GM12874 (cell line): ENCODE data around the gene CHN2.

Experiments used
- CTCF ChIP-seq: IDR thresholded peaks from 2 replicates; pipeline ENCODE4 v1.5.1; 2011; ENCODE audit warnings: low read depth, mild to moderate bottlenecking, control low read depth, low read length, moderate library complexity; ENCODE audit not compliant: insufficient read depth

The CHN2 gene

GRCh38 chr7:29408841-29409243 lies 214.3 kb downstream of the CHN2 start:
- TF ChIP-seq CTCF: peak; percentile 60; the same call in 1 of the 2 replicates

DNA sequence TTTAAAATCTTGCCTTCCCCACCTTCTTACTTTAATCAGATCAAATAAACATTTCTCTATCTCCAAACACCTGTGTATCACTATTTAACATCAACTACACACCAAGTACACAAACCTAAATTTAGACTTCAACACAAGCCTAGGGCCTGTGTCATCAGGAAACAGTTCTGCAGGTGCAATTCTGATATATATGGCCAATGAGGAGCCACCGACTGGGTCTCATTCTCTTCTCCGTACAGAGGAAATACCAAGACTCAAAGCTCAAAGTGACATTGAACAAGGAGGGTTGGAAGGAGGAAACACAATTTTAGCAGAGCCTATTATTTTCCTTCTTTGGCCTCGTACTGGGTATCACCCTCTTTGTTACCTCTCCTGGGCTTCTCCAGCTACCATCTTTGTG lies 216.4 kb downstream of the CHN2 start:
- TF ChIP-seq CTCF: no peak

DNA sequence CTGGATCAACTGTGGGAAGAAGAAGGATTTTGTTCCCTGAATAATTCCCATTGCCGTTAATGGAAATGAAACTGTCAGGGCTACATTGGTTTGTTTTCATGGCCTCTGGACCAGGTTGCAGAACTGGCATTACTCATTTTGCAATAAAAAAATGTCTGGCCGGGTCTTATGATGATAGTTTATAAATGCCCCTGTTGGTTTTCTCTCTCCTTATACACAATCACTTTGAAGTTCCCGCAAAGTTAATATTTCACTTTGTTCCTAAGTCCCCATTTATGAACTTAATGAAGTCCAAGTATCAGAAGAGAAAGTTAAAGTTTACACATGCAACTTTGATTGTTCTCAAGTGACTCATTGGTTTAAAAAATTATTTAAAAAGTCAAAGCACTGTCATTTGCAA lies 218.3 kb downstream of the CHN2 start:
- TF ChIP-seq CTCF: no peak

DNA sequence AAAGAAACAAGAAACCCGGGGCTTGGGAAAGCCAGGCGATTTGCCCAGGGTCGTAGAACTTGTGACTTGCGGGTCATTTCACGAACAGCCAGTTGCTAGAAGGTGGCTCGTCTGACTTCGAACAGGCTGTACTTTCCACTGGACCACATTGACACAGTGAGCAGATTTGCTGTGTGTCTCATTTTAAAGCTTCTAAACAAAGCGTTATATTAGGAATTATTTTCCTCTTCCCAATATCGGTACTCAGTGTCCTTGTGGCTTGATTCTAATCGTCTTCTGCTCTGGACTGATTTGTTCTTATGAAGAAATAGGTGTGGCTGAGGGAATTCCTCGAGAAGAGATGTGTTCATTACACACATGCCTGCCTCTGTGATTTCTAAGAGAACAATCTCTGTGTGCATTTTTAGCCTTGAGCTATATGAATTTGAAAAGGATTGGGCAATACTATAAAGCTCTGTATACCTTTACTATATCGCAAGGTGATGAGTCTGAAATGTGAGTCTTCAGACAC lies 219.1 kb downstream of the CHN2 start:
- no peak for TF ChIP-seq CTCF

- no peak for TF ChIP-seq CTCF
Measured at GRCh38 chr7:29414216-29414615, 219.6 kb downstream of the CHN2 start.

- TF ChIP-seq CTCF: no peak
Measured at GRCh38 chr7:29415215-29415614, 220.6 kb downstream of the CHN2 start.

DNA sequence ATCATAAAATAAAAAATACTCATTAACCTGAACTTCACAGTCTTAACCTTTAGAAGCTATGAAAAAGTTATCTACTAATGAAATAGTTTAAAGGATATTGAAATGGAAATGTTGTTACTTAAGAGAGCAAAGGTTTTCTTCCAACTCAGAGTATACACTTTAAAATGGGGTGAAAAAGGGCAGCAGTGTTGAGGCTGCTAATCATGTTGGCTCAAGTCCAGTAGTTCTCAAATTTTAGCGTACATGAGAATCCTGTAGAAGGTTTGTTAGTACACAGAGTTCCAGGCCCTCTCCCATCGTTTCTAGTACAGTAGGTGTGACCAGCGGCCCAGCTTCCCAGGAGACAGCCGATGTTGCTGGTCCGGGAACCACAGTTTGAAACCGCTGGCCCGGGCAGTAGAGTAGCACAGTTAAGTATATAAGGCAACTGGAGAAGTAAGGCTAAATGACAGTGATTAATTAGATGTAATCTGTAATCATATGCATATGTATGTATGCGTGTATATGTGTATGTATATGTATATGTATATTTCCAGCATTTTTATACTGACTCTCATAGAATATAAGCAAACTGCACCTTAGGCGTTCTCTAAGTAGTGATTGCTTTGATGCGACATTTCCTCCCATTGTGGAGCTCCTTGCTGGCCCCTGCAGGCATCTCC lies 221.8 kb downstream of the CHN2 start:
- no peak for TF ChIP-seq CTCF

DNA sequence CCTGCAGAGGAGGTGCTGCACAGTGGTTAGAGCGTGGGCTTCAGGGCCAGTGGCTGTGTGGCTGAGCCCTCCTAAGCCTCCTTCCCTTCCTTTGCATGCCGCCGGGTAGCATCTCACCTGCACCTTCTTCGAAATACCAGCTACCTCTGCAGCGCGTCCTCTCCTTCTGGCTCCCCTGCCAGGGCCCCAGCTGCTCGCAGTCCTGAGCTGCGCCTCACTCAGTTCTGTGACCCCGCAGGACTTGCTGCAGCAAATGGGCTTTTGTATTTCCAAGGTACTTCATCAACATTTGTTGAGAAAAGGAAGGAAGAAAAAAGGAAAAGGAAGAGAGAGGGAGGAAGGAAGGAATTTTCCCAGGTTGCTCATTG lies 222.3 kb downstream of the CHN2 start:
- no peak for TF ChIP-seq CTCF
